Mesenchymal stem cell (in vitro differentiated cells and primary cell): ENCODE data around the gene FBXO42.

ENCODE experiments used
- DNase-seq: peaks from one replicate; pipeline ENCODE4 v3.0.0-alpha.2; 2013
- H2AFZ ChIP-seq: one replicate; pipeline ENCODE4 v1.6.1; 2013; ENCODE audit warnings: low read depth, mild to moderate bottlenecking, control low read depth, inconsistent platforms, low read length, moderate library complexity
- H2AK5ac ChIP-seq: 2 replicates; pipeline ENCODE4 v1.6.1; 2013; ENCODE audit warnings: low read length, moderate library complexity, mild to moderate bottlenecking, inconsistent platforms; ENCODE audit not compliant: severe bottlenecking
- H2BK120ac ChIP-seq: one replicate; pipeline ENCODE4 v1.6.1; 2013; ENCODE audit warnings: low read depth, mild to moderate bottlenecking, inconsistent platforms, low read length, moderate library complexity
- H2BK12ac ChIP-seq, 2 experiments: one replicate each; pipeline ENCODE4 v1.6.1; 2013; ENCODE audit warnings: inconsistent platforms in 2 of 2, low read length in 2 of 2, mild to moderate bottlenecking in 2 of 2, moderate library complexity in 2 of 2, control low read depth in 1 of 2
- H2BK15ac ChIP-seq: one replicate; pipeline ENCODE4 v1.6.1; 2013; ENCODE audit warnings: mild to moderate bottlenecking, low read depth, inconsistent platforms; ENCODE audit not compliant: poor library complexity, severe bottlenecking
- H2BK5ac ChIP-seq: 2 replicates; pipeline ENCODE4 v1.6.1; 2013; ENCODE audit warnings: low read depth, mild to moderate bottlenecking, low read length, control low read depth, inconsistent platforms; ENCODE audit not compliant: poor library complexity, severe bottlenecking
- H3K14ac ChIP-seq, 2 experiments: one replicate each; pipeline ENCODE4 v1.6.1; 2013; ENCODE audit warnings: inconsistent platforms in 2 of 2, low read length in 2 of 2, control low read depth in 1 of 2, mild to moderate bottlenecking in 1 of 2, moderate library complexity in 1 of 2
- H3K18ac ChIP-seq, 2 experiments: one replicate each; pipeline ENCODE4 v1.6.1; 2013; ENCODE audit warnings: inconsistent platforms in 2 of 2, low read length in 2 of 2, control low read depth in 1 of 2, low read depth in 1 of 2, mild to moderate bottlenecking in 1 of 2
- H3K23ac ChIP-seq, 2 experiments: one replicate each; pipeline ENCODE4 v1.6.1; 2013; ENCODE audit warnings: inconsistent platforms in 2 of 2, low read length in 2 of 2, mild to moderate bottlenecking in 2 of 2, moderate library complexity in 2 of 2, control low read depth in 1 of 2
- H3K27ac ChIP-seq: 2 replicates; pipeline ENCODE4 v1.5.1; 2013; ENCODE audit warnings: mild to moderate bottlenecking, moderate library complexity, low read length, control low read depth, inconsistent platforms; ENCODE audit not compliant: poor library complexity, severe bottlenecking
- H3K27me3 ChIP-seq, 2 experiments: 2 replicates each; pipeline versions ENCODE4 v1.6.1 to v1.7.0; 2013; ENCODE audit warnings: low read length in 2 of 2, mild to moderate bottlenecking in 2 of 2, moderate library complexity in 2 of 2, control low read depth in 1 of 2, inconsistent platforms in 1 of 2; ENCODE audit not compliant: control insufficient read depth in 1 of 2, insufficient read depth in 1 of 2
- H3K36me3 ChIP-seq, 2 experiments: 2 replicates each; pipeline versions ENCODE4 v1.6.1 to v1.7.0; 2013; ENCODE audit warnings: low read length in 2 of 2, control low read depth in 1 of 2, inconsistent platforms in 1 of 2, low read depth in 1 of 2, mild to moderate bottlenecking in 1 of 2; ENCODE audit not compliant: insufficient read depth in 2 of 2, control insufficient read depth in 1 of 2
- H3K4ac ChIP-seq, 2 experiments: one replicate each; pipeline ENCODE4 v1.6.1; 2013; ENCODE audit warnings: inconsistent platforms in 2 of 2, low read length in 2 of 2, mild to moderate bottlenecking in 2 of 2, moderate library complexity in 2 of 2, control low read depth in 1 of 2, low read depth in 1 of 2
- H3K4me1 ChIP-seq: 2 replicates; pipeline ENCODE4 v1.6.1; 2013; ENCODE audit warnings: low read depth, low read length, control low read depth; ENCODE audit not compliant: control insufficient read depth, insufficient read depth
- H3K4me2 ChIP-seq: 2 replicates; pipeline ENCODE4 v1.6.1; 2013; ENCODE audit warnings: low read length, mild to moderate bottlenecking, inconsistent platforms; ENCODE audit not compliant: poor library complexity, severe bottlenecking
- H3K4me3 ChIP-seq, 2 experiments: 2 replicates each; pipeline versions ENCODE4 v1.5.1 to v1.7.0; 2013; ENCODE audit warnings: low read length in 2 of 2, mild to moderate bottlenecking in 2 of 2, control low read depth in 1 of 2, low read depth in 1 of 2; ENCODE audit not compliant: insufficient read depth in 1 of 2
- H3K79me1 ChIP-seq: replicated peaks from 2 replicates; pipeline ENCODE4 v1.6.1; 2013; ENCODE audit warnings: mild to moderate bottlenecking, control low read depth, low read length, inconsistent platforms; ENCODE audit not compliant: poor library complexity, severe bottlenecking
- H3K9ac ChIP-seq: 2 replicates; pipeline ENCODE4 v1.7.0; 2013; ENCODE audit warnings: mild to moderate bottlenecking, low read length, moderate library complexity
- H3K9me3 ChIP-seq: 2 replicates; pipeline ENCODE4 v1.7.0; 2013; ENCODE audit warnings: mild to moderate bottlenecking, low read length; ENCODE audit not compliant: control insufficient read depth
- H4K8ac ChIP-seq: one replicate; pipeline ENCODE4 v1.6.1; 2013; ENCODE audit warnings: inconsistent platforms, mild to moderate bottlenecking, low read length, moderate library complexity
- H4K91ac ChIP-seq: one replicate; pipeline ENCODE4 v1.6.1; 2013; ENCODE audit warnings: mild to moderate bottlenecking, low read length, inconsistent platforms
- WGBS: methylation state at CpG from one replicate; pipeline ENCODE4 v1.1.7; 2013; ENCODE audit warnings: mixed read lengths; 5-methylcytosine and 5-hydroxymethylcytosine counted together

The FBXO42 gene

GRCh38 chr1:16209847-16210407 is 142.4 kb downstream of the FBXO42 start:
- H3K36me3 ChIP-seq = peaks cover 0 to under 1% of the 10 kb centered on the region in 2 experiments
- H3K79me1 ChIP-seq = peaks cover 3% of the 10 kb centered on the region
- no peak overlapping the region for H3K14ac ChIP-seq
- peaks cover 25% of the 10 kb centered on the region for H3K4me1 ChIP-seq
- H2AFZ ChIP-seq = no peak overlapping the region
- H3K27ac ChIP-seq = no peak overlapping the region
- no peak overlapping the region for H2BK120ac ChIP-seq
- H3K9me3 ChIP-seq = no peaks in the 10 kb centered on the region
- H3K4me2 ChIP-seq = no peak overlapping the region
- H3K4ac ChIP-seq = peak overlapping the region in 1 of 2 experiments; percentile 12
- WGBS = 88% methylated on average over 10 of the region's 11 CpGs
- no peak overlapping the region for H3K4me3 ChIP-seq
- H2BK5ac ChIP-seq = no peak overlapping the region
- no peak overlapping the region for H4K8ac ChIP-seq
- peak overlapping the region; percentile 23 to 29 for H3K18ac ChIP-seq
- H2BK12ac ChIP-seq = peak overlapping the region in 1 of 2 experiments; percentile 16
- no peak overlapping the region for H2AK5ac ChIP-seq
- DNase-seq = no peak
- no peak overlapping the region for H2BK15ac ChIP-seq
- H4K91ac ChIP-seq = no peak overlapping the region
- no peak overlapping the region for H3K23ac ChIP-seq
- H3K27me3 ChIP-seq = peaks cover 0 to 13% of the 10 kb centered on the region in 2 experiments
- H3K9ac ChIP-seq = no peak overlapping the region

GRCh38 chr1:16209132-16209846 is 143.0 kb downstream of the FBXO42 start:
- Histone ChIP-seq H3K4me3 (no peak overlapping the region), H2BK12ac (no peak overlapping the region), H3K4me2 (no peak overlapping the region), H3K27ac (no peak overlapping the region), H2AK5ac (no peak overlapping the region), H3K79me1 (peaks cover 5% of the 10 kb centered on the region), H2BK5ac (no peak overlapping the region), H3K9ac (no peak overlapping the region), H4K91ac (no peak overlapping the region), H3K4ac (no peak overlapping the region), H4K8ac (no peak overlapping the region), H3K23ac (no peak overlapping the region), H2AFZ (no peak overlapping the region), H3K18ac (no peak overlapping the region), H3K9me3 (no peaks in the 10 kb centered on the region), H3K4me1 (peaks cover 25% of the 10 kb centered on the region), H3K14ac (no peak overlapping the region), H2BK15ac (no peak overlapping the region), H2BK120ac (no peak overlapping the region), H3K27me3 (peaks cover 0 to 13% of the 10 kb centered on the region in 2 experiments), H3K36me3 (peaks cover 0 to 7% of the 10 kb centered on the region in 2 experiments)
- no peak for DNase-seq
- 94% methylated on average over 8 of the region's 9 CpGs for WGBS

DNA sequence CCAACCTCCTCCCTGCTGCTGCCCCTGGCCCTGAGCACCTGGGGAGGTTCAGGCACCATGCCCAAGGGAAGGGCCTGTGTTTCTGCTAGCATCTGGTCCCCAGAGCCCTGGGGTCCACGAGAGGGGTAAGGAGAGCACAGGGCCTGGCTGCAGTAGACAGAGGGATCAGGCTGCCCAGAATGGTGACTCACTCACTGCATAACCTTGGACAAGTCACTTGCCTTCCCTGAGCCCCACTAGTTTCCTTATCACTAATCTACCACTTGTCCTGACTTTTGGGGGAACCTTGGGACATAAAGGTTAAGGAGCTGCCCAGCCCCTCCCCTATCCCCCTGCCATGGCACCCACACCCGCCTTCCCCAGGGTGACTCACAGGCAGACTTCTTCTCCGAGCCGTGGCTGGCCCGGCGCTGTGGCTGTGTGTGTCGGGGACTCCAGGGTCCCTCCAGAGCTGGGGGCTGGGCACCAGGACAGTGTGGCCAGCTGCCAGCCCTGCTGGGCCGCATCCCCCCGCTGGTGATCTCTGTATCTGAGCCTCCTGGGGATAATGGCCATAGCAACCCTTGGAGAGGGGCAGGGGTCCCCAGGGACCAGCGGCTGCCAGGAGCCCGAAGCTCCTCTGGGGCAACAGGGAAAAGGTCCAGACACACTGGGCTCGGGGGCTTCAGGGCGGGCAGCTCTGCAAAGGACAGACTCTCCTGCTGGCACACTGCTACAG is 143.9 kb downstream of the FBXO42 start:
- peaks cover 0 to 7% of the 10 kb centered on the region in 2 experiments for H3K36me3 ChIP-seq
- H3K23ac ChIP-seq = peak overlapping the region in 1 of 2 experiments; percentile 14
- peak; percentile 36 for DNase-seq
- H2AFZ ChIP-seq = no peak overlapping the region
- H3K27ac ChIP-seq = no peak overlapping the region
- 88% methylated on average over 13 of the region's 13 CpGs for WGBS
- H3K4me1 ChIP-seq = peaks cover 25% of the 10 kb centered on the region
- H4K91ac ChIP-seq = peak overlapping the region; percentile 34
- no peak overlapping the region for H2BK5ac ChIP-seq
- H3K4me3 ChIP-seq = no peak overlapping the region
- H3K27me3 ChIP-seq = peaks cover 0 to 13% of the 10 kb centered on the region in 2 experiments
- peak overlapping the region; percentile 32 to 35 for H3K4ac ChIP-seq
- H3K9me3 ChIP-seq = no peaks in the 10 kb centered on the region
- no peak overlapping the region for H3K14ac ChIP-seq
- H2AK5ac ChIP-seq = peak overlapping the region; percentile 42
- H2BK15ac ChIP-seq = peak overlapping the region; percentile 71
- H3K79me1 ChIP-seq = peaks cover 5% of the 10 kb centered on the region
- H3K18ac ChIP-seq = peak overlapping the region in 1 of 2 experiments; percentile 67
- peak overlapping the region; percentile 57 for H2BK120ac ChIP-seq
- peak overlapping the region; percentile 35 for H4K8ac ChIP-seq
- H3K9ac ChIP-seq = no peak overlapping the region
- no peak overlapping the region for H3K4me2 ChIP-seq
- peak overlapping the region; percentile 59 to 78 for H2BK12ac ChIP-seq
